Naive thymus-derived CD8-positive, alpha-beta T cell (primary cell): Measurements from ENCODE around the gene PIEZO2. TPM values are rescaled to one million over a fixed set of nuclear protein-coding genes. Genes with fewer than 3 reads are reported as not detected.
"Not testable (repeated sequence)": the region's sequence is repeated elsewhere in the genome, so short reads cannot be mapped to it uniquely, and the experiment has no call there.

ENCODE experiments used
- ATAC-seq, 2 donors: fragments of 150-1000 bp; cut with Tn5 transposase in 1 of 2; sonication (Bioruptor Pico), chemical (Tn5 transposase) in 1 of 2; 1 replicate in 1 of 2; 2 replicates in 1 of 2; pipeline ENCODE4 v1.10.0; 2021; ENCODE audit warnings: mild to moderate bottlenecking in 2 of 2, moderate library complexity in 2 of 2
- POLR2A ChIA-PET: fragments of 350-600 bp; sonication (Branson Sonifier 250); formaldehyde crosslinking; loops from one replicate; lab custom pipeline; 2021; ENCODE audit warnings: antibody characterized with exemption; lab: Charles Lee
- DNase-seq, 10 donors: peaks; one replicate each; pipeline versions ENCODE4 v3.0.0 to v3.0.0-alpha.2; 2020 to 2022
- H3K27ac Mint-ChIP-seq, 10 donors: one replicate each; pipeline ENCODE4 v1.8.0; 2020 to 2022; ENCODE audit warnings: mild to moderate bottlenecking in 10 of 10, mixed read lengths in 10 of 10, moderate library complexity in 4 of 10, inconsistent platforms in 1 of 10
- H3K27me3 Mint-ChIP-seq, 5 donors: one replicate each; pipeline ENCODE4 v1.8.0; 2021 to 2022; ENCODE audit warnings: mixed read lengths in 5 of 5
- H3K36me3 Mint-ChIP-seq, 3 donors: one replicate each; pipeline ENCODE4 v1.8.0; 2020 to 2022; ENCODE audit warnings: mixed read lengths in 3 of 3, mild to moderate bottlenecking in 2 of 3, inconsistent platforms in 1 of 3
- H3K4me1 Mint-ChIP-seq, 4 donors: one replicate each; pipeline ENCODE4 v1.8.0; 2021 to 2022; ENCODE audit warnings: mixed read lengths in 4 of 4
- H3K4me3 Mint-ChIP-seq, 10 donors: one replicate each; pipeline ENCODE4 v1.8.0; 2020 to 2022; ENCODE audit warnings: mild to moderate bottlenecking in 10 of 10, mixed read lengths in 10 of 10, moderate library complexity in 6 of 10, inconsistent platforms in 1 of 10
- H3K9me3 Mint-ChIP-seq, 9 donors: one replicate each; pipeline ENCODE4 v1.8.0; 2020 to 2022; ENCODE audit warnings: mixed read lengths in 9 of 9, mild to moderate bottlenecking in 3 of 9, inconsistent platforms in 1 of 9, moderate library complexity in 1 of 9
- polyA plus RNA-seq, 3 donors: library from polyadenylated mRNA; unstranded; fragments of 300-500 nt; fragmentation: Illumina TruSeq; gene quantifications; one replicate each; pipeline ENCODE4 v1.2.3, GENCODE V29; 2021
- total RNA-seq, 8 experiments: library from RNA in 2 of 8; stranded (reverse) in 2 of 8; gene quantifications; one replicate each; pipeline ENCODE4 v1.2.3 and lab custom pipeline; 2021 to 2026

The PIEZO2 gene
- total and polyA plus RNA-seq, 5 experiments from 2014 or later, result not detected

GRCh38 chr18:10950080-10950875 lies 199.1 kb downstream of the PIEZO2 start:
- no peaks in the 10 kb centered on the region for H3K4me1 Mint-ChIP-seq
- DNase-seq (no peak), ATAC-seq (no peak)
- POLR2A ChIA-PET, result no interaction called here
- peaks cover 0 to 13% (median 7%) of the 10 kb centered on the region in 5 donors for H3K27me3 Mint-ChIP-seq
- peaks cover 0 to 10% (median 0%) of the 10 kb centered on the region in 3 donors for H3K36me3 Mint-ChIP-seq
- no peak overlapping the region for H3K4me3 Mint-ChIP-seq
- no peak overlapping the region for H3K27ac Mint-ChIP-seq
- H3K9me3 Mint-ChIP-seq, result peaks cover 2 to 19% (median 14%) of the 10 kb centered on the region in 9 donors

- Mint-ChIP-seq H3K27ac (no peak overlapping the region), H3K27me3 (peaks cover 0 to 6% (median 3%) of the 10 kb centered on the region in 5 donors), H3K36me3 (peaks cover 0 to 16% (median 0%) of the 10 kb centered on the region in 3 donors), H3K9me3 (peaks cover 2 to 21% (median 19%) of the 10 kb centered on the region in 9 donors), H3K4me1 (no peaks in the 10 kb centered on the region), H3K4me3 (no peak overlapping the region)
- ATAC-seq, result no peak
- POLR2A ChIA-PET, result no interaction called here
- no peak for DNase-seq
Observed at GRCh38 chr18:10949655-10950054, 199.7 kb downstream of the PIEZO2 start.

GRCh38 chr18:10948421-10948820 lies 200.9 kb downstream of the PIEZO2 start:
- H3K9me3 Mint-ChIP-seq, result peaks cover 2 to 32% (median 24%) of the 10 kb centered on the region in 9 donors
- no peak for ATAC-seq
- no peak for DNase-seq
- H3K27me3 Mint-ChIP-seq, result peaks cover 0 to 3% (median 0%) of the 10 kb centered on the region in 5 donors
- H3K36me3 Mint-ChIP-seq, result peaks cover 0 to 18% (median 2%) of the 10 kb centered on the region in 3 donors
- H3K27ac Mint-ChIP-seq, result no peak overlapping the region
- H3K4me3 Mint-ChIP-seq, result no peak overlapping the region
- H3K4me1 Mint-ChIP-seq, result no peaks in the 10 kb centered on the region
- POLR2A ChIA-PET, result no interaction called here

GRCh38 chr18:10946058-10946457 lies 203.3 kb downstream of the PIEZO2 start:
- Mint-ChIP-seq H3K36me3 (peaks cover 0 to 18% (median 2%) of the 10 kb centered on the region in 3 donors), H3K27ac (no peak overlapping the region), H3K9me3 (peaks cover 5 to 40% (median 28%) of the 10 kb centered on the region in 9 donors), H3K27me3 (peaks cover 0 to 4% (median 0%) of the 10 kb centered on the region in 5 donors), H3K4me1 (no peaks in the 10 kb centered on the region), H3K4me3 (no peak overlapping the region)
- ATAC-seq (no peak), DNase-seq (no peak)
- POLR2A ChIA-PET, result no interaction called here

- POLR2A ChIA-PET, result no interaction called here
- no peak overlapping the region for H3K27ac Mint-ChIP-seq
- peaks cover 0 to 18% (median 2%) of the 10 kb centered on the region in 3 donors for H3K36me3 Mint-ChIP-seq
- ATAC-seq, result no peak
- no peak overlapping the region for H3K4me3 Mint-ChIP-seq
- H3K4me1 Mint-ChIP-seq, result no peaks in the 10 kb centered on the region
- H3K9me3 Mint-ChIP-seq, result peaks cover 7 to 40% (median 28%) of the 10 kb centered on the region in 9 donors
- H3K27me3 Mint-ChIP-seq, result peaks cover 0 to 8% (median 0%) of the 10 kb centered on the region in 5 donors
- no peak for DNase-seq
Observed at GRCh38 chr18:10942998-10943397, 206.4 kb downstream of the PIEZO2 start.

GRCh38 chr18:10939822-10940221 lies 209.5 kb downstream of the PIEZO2 start:
- POLR2A ChIA-PET, result no interaction called here
- H3K9me3 Mint-ChIP-seq, result peaks cover 0 to 22% (median 10%) of the 10 kb centered on the region in 9 donors
- no peak overlapping the region for H3K4me3 Mint-ChIP-seq
- H3K36me3 Mint-ChIP-seq, result peaks cover 0 to 4% (median 2%) of the 10 kb centered on the region in 3 donors
- no peak for DNase-seq
- peaks cover 0 to 13% (median 0%) of the 10 kb centered on the region in 5 donors for H3K27me3 Mint-ChIP-seq
- no peaks in the 10 kb centered on the region for H3K4me1 Mint-ChIP-seq
- no peak for ATAC-seq
- H3K27ac Mint-ChIP-seq, result no peak overlapping the region

GRCh38 chr18:10937743-10938640 lies 211.4 kb downstream of the PIEZO2 start:
- Mint-ChIP-seq H3K27me3 (peaks cover 0 to 9% (median 3%) of the 10 kb centered on the region in 5 donors), H3K27ac (no peak overlapping the region), H3K4me3 (no peak overlapping the region), H3K9me3 (peaks cover 0 to 9% (median 4%) of the 10 kb centered on the region in 9 donors), H3K36me3 (no peaks in the 10 kb centered on the region), H3K4me1 (no peaks in the 10 kb centered on the region)
- DNase-seq, result no peak
- POLR2A ChIA-PET, result no interaction called here
- no peak for ATAC-seq

GRCh38 chr18:10936176-10937053 lies 213.0 kb downstream of the PIEZO2 start:
- H3K36me3 Mint-ChIP-seq, result no peaks in the 10 kb centered on the region
- H3K27ac Mint-ChIP-seq, result no peak overlapping the region
- H3K4me3 Mint-ChIP-seq, result no peak overlapping the region
- POLR2A ChIA-PET, result no interaction called here
- no peak for ATAC-seq
- peaks cover 0 to 4% (median 0%) of the 10 kb centered on the region in 9 donors for H3K9me3 Mint-ChIP-seq
- no peaks in the 10 kb centered on the region for H3K4me1 Mint-ChIP-seq
- H3K27me3 Mint-ChIP-seq, result peaks cover 0 to 9% (median 3%) of the 10 kb centered on the region in 5 donors
- DNase-seq, result no peak

- Mint-ChIP-seq H3K36me3 (no peaks in the 10 kb centered on the region), H3K27me3 (peaks cover 0 to 9% (median 3%) of the 10 kb centered on the region in 5 donors), H3K27ac (no peak overlapping the region), H3K4me1 (no peaks in the 10 kb centered on the region), H3K4me3 (no peak overlapping the region), H3K9me3 (peaks cover 0 to 4% (median 0%) of the 10 kb centered on the region in 9 donors)
- DNase-seq (no peak), ATAC-seq (no peak)
- POLR2A ChIA-PET, result no interaction called here
Observed at GRCh38 chr18:10935588-10935987, 213.8 kb downstream of the PIEZO2 start.

- POLR2A ChIA-PET, DNase-seq, H3K27ac Mint-ChIP-seq: not testable (repeated sequence)
Observed at GRCh38 chr18:10933648-10934047, 215.7 kb downstream of the PIEZO2 start.

GRCh38 chr18:10930076-10930475 lies 219.3 kb downstream of the PIEZO2 start:
- POLR2A ChIA-PET, result no interaction called here
- Mint-ChIP-seq H3K9me3 (peaks cover 0 to 4% (median 0%) of the 10 kb centered on the region in 9 donors), H3K4me3 (no peak overlapping the region), H3K36me3 (no peaks in the 10 kb centered on the region), H3K27ac (no peak overlapping the region), H3K4me1 (no peaks in the 10 kb centered on the region), H3K27me3 (peaks cover 0 to 3% (median 2%) of the 10 kb centered on the region in 5 donors)
- ATAC-seq, result no peak
- DNase-seq, result no peak

More at GRCh38 chr18:10933648-10934047, 215.7 kb downstream of the PIEZO2 start:
- not testable (repeated sequence) for H3K4me3 Mint-ChIP-seq, H3K36me3 Mint-ChIP-seq, H3K9me3 Mint-ChIP-seq, H3K27me3 Mint-ChIP-seq, ATAC-seq, H3K4me1 Mint-ChIP-seq

GRCh38 chr18:10928772-10929373 lies 220.5 kb downstream of the PIEZO2 start:
- no peaks in the 10 kb centered on the region for H3K4me1 Mint-ChIP-seq
- POLR2A ChIA-PET, result no interaction called here
- no peaks in the 10 kb centered on the region for H3K9me3 Mint-ChIP-seq
- H3K4me3 Mint-ChIP-seq, result no peak overlapping the region
- DNase-seq (no peak), ATAC-seq (no peak)
- no peaks in the 10 kb centered on the region for H3K36me3 Mint-ChIP-seq
- no peak overlapping the region for H3K27ac Mint-ChIP-seq
- H3K27me3 Mint-ChIP-seq, result peaks cover 0 to 3% (median 2%) of the 10 kb centered on the region in 5 donors
